Type B pancreatic cell (in vitro differentiated cells): ENCODE data around the gene VENTX. TPM values are rescaled to one million over a fixed set of nuclear protein-coding genes. Genes with fewer than 3 reads are reported as not detected.

ENCODE experiments used
- DNase-seq: peaks from one replicate; pipeline ENCODE4 v3.0.0; 2021; ENCODE audit warnings: mixed read lengths; ENCODE audit not compliant: unreplicated experiment; ENCODE audit errors: extremely low spot score
- H3K27ac Mint-ChIP-seq: 2 replicates; pipeline ENCODE4 v1.8.0; 2021; ENCODE audit warnings: mild to moderate bottlenecking, mixed read lengths
- H3K27me3 Mint-ChIP-seq: 2 replicates; pipeline ENCODE4 v1.8.0; 2021; ENCODE audit warnings: mixed read lengths
- H3K36me3 Mint-ChIP-seq: 2 replicates; pipeline ENCODE4 v1.8.0; 2021; ENCODE audit warnings: mixed read lengths
- H3K4me1 Mint-ChIP-seq: one replicate; pipeline ENCODE4 v1.8.0; 2021; ENCODE audit warnings: mixed read lengths; ENCODE audit not compliant: unreplicated experiment
- H3K4me3 Mint-ChIP-seq: 2 replicates; pipeline ENCODE4 v1.8.0; 2021; ENCODE audit warnings: mild to moderate bottlenecking, mixed read lengths
- H3K9me3 Mint-ChIP-seq: 2 replicates; pipeline ENCODE4 v1.8.0; 2021; ENCODE audit warnings: mixed read lengths
- CTCF ChIP-seq: fragments of 200-600 bp; sonication (generic); conservative IDR thresholded peaks from 2 replicates; pipeline ENCODE4 v1.5.0; 2021; ENCODE audit warnings: antibody characterized with exemption, mild to moderate bottlenecking
- total RNA-seq: library from RNA; stranded (reverse); gene quantifications from 2 replicates; pipeline ENCODE4 v1.2.1, GENCODE V29; 2021; ENCODE audit warnings: low replicate concordance

VENTX gene
- total RNA-seq, 1 donor from 2014 or later: not detected

GRCh38 chr10:133226251-133226808 is 11.3 kb upstream of the VENTX start:
- Mint-ChIP-seq H3K9me3 (no peaks in the 10 kb centered on the region), H3K4me1 (no peaks in the 10 kb centered on the region), H3K4me3 (no peak overlapping the region), H3K27ac (no peak overlapping the region), H3K36me3 (no peaks in the 10 kb centered on the region), H3K27me3 (peaks cover 53% of the 10 kb centered on the region)
- no peak for DNase-seq
- TF ChIP-seq CTCF: no peak

- no peak overlapping the region for H3K27ac Mint-ChIP-seq
- H3K27me3 Mint-ChIP-seq: peaks cover 57% of the 10 kb centered on the region
- DNase-seq: no peak
- no peak overlapping the region for H3K4me3 Mint-ChIP-seq
- no peaks in the 10 kb centered on the region for H3K36me3 Mint-ChIP-seq
- no peak for TF ChIP-seq CTCF
- H3K4me1 Mint-ChIP-seq: no peaks in the 10 kb centered on the region
- H3K9me3 Mint-ChIP-seq: no peaks in the 10 kb centered on the region
Measured at GRCh38 chr10:133227256-133227655, 10.4 kb upstream of the VENTX start.

- Mint-ChIP-seq H3K27ac (no peak overlapping the region), H3K27me3 (peaks cover 71% of the 10 kb centered on the region), H3K9me3 (no peaks in the 10 kb centered on the region), H3K4me3 (peak overlapping the region; percentile 9), H3K4me1 (no peaks in the 10 kb centered on the region), H3K36me3 (no peaks in the 10 kb centered on the region)
- no peak for DNase-seq
- no peak for TF ChIP-seq CTCF
Measured at GRCh38 chr10:133229265-133230043, 8.2 kb upstream of the VENTX start.

DNA sequence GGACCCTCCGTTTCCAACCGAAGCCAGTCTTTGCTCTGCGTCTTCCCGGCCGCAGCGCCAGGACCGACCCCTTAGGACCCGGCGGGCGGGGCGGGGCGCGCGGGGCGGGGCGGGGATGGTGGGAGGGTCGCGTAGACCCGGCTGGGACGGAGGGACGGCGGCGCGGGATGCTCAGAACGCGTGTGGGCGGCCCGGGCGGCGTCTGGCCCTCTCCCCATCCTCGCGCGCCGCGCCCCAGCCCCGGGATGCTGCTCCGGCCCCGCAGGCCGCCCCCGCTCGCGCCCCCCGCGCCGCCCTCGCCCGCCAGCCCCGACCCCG is 7.7 kb upstream of the VENTX start, which contains the start of gene UTF1:
UTF1 (plus strand) TSS at position 174 of the 318 bp plus-strand sequence; CDS start at position 246, 72 bp downstream.
- TF ChIP-seq CTCF: no peak
- Mint-ChIP-seq H3K27ac (no peak within 1 kb of the TSS), H3K4me3 (peak within 1 kb of the TSS; percentile 9), H3K4me1 (no peaks in the 10 kb centered on the region), H3K36me3 (no peaks in the 10 kb centered on the region), H3K9me3 (no peaks in the 10 kb centered on the region), H3K27me3 (peaks cover 74% of the 10 kb centered on the region)
- no peak for DNase-seq

DNA sequence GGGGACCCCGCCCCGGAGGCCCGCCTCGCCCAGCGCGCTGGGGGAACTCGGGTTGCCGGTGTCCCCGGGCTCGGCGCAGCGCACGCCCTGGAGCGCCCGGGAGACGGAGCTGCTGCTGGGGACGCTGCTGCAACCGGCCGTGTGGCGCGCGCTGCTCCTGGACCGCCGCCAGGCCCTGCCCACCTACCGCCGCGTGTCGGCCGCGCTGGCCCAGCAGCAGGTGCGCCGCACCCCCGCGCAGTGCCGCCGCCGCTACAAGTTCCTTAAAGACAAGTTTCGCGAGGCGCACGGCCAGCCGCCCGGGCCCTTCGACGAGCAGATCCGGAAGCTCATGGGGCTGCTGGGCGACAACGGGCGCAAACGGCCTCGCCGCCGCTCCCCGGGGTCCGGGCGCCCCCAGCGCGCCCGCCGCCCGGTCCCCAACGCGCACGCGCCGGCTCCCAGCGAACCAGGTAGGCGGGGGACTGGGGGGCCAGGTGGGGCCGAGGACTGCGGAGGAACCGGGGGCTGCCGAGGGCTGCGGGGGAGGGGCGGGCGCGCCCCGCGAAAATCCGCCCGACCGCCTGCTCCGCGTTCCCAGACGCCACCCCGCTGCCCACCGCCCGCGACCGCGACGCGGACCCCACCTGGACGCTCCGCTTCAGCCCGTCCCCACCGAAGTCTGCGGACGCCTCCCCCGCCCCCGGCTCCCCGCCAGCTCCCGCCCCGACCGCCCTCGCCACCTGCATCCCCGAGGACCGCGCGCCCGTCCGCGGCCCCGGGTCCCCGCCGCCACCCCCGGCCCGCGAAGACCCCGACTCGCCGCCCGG is 7.1 kb upstream of the VENTX start:
- TF ChIP-seq CTCF: no peak
- no peaks in the 10 kb centered on the region for H3K4me1 Mint-ChIP-seq

More for the DNA sequence above, 7.1 kb upstream of the VENTX start:
- no peak for DNase-seq
- H3K27me3 Mint-ChIP-seq: peaks cover 76% of the 10 kb centered on the region
- H3K27ac Mint-ChIP-seq: no peak overlapping the region
- H3K4me3 Mint-ChIP-seq: no peak overlapping the region
- no peaks in the 10 kb centered on the region for H3K36me3 Mint-ChIP-seq
- no peaks in the 10 kb centered on the region for H3K9me3 Mint-ChIP-seq
